GM10248 (cell line): ENCODE results near the gene CRYL1.

ENCODE experiments used
- CTCF ChIA-PET: fragments of 300-600 bp; sonication (Branson Sonifier 250); formaldehyde crosslinking; extraction: SDS; loops from one replicate; lab custom pipeline; 2021; ENCODE audit warnings: antibody characterized with exemption; lab: Yijun Ruan, JAX
- POLR2A ChIA-PET: fragments of 350-650 bp; sonication (Branson Sonifier 250); formaldehyde crosslinking; extraction: SDS; loops from one replicate; lab custom pipeline; 2020; ENCODE audit warnings: antibody characterized with exemption; lab: Yijun Ruan, JAX
- DNase-seq: peaks from one replicate; pipeline ENCODE4 v3.0.0; 2012; ENCODE audit errors: extremely low spot score
- CTCF ChIP-seq: IDR thresholded peaks from 2 replicates; pipeline ENCODE4 v1.5.1; 2012; ENCODE audit warnings: mild to moderate bottlenecking, low read depth; ENCODE audit errors: extremely low read depth, missing control alignments, control extremely low read depth

CRYL1 gene

GRCh38 chr13:20369886-20370361, 155.7 kb downstream of the CRYL1 start:
- TF ChIP-seq CTCF, result no peak
- DNase-seq, result no peak
- CTCF ChIA-PET, result interaction anchor here (0.9 to 1.6 kb wide), 2 partner anchors 13 to 93 kb away, joined by 3 read pairs; no protein-coding TSS in a partner anchor
- POLR2A ChIA-PET, result no interaction called here

- ChIA-PET CTCF (no interaction called here), POLR2A (no interaction called here)
- no peak for TF ChIP-seq CTCF
- DNase-seq, result no peak
Observed at GRCh38 chr13:20366056-20366455, 159.6 kb downstream of the CRYL1 start.

GRCh38 chr13:20363603-20364002, 162.1 kb downstream of the CRYL1 start:
- no peak for TF ChIP-seq CTCF
- POLR2A ChIA-PET, result no interaction called here
- CTCF ChIA-PET, result no interaction called here
- DNase-seq, result no peak

- no peak for DNase-seq
- ChIA-PET CTCF (no interaction called here), POLR2A (no interaction called here)
- no peak for TF ChIP-seq CTCF
Observed at GRCh38 chr13:20363172-20363571, 162.5 kb downstream of the CRYL1 start.

- DNase-seq, result no peak
- ChIA-PET POLR2A (no interaction called here), CTCF (no interaction called here)
- TF ChIP-seq CTCF, result no peak
Observed at GRCh38 chr13:20362484-20363041, 163.1 kb downstream of the CRYL1 start.

- DNase-seq, result no peak
- CTCF ChIA-PET, result no interaction called here
- TF ChIP-seq CTCF, result no peak
- POLR2A ChIA-PET, result no interaction called here
Observed at GRCh38 chr13:20360835-20361412, 164.7 kb downstream of the CRYL1 start.

GRCh38 chr13:20360041-20360491, 165.6 kb downstream of the CRYL1 start:
- CTCF ChIA-PET, result no interaction called here
- POLR2A ChIA-PET, result no interaction called here
- no peak for TF ChIP-seq CTCF
- DNase-seq, result no peak
